GM06990 (cell line): Measurements from ENCODE around the gene PGLYRP1.

Source experiments
- DNase-seq: peaks from one replicate; pipeline ENCODE4 v3.0.0-alpha.2; 2011; ENCODE audit not compliant: insufficient read length; ENCODE audit errors: extremely low read depth
- H3K27me3 ChIP-seq: replicated peaks from 2 replicates; pipeline ENCODE4 v1.6.0; 2011; ENCODE audit warnings: low read length; ENCODE audit not compliant: control insufficient read depth, insufficient read depth
- H3K36me3 ChIP-seq: 2 replicates; pipeline ENCODE4 v1.5.1; 2011; ENCODE audit warnings: low read length; ENCODE audit not compliant: control insufficient read depth, insufficient read depth
- H3K4me3 ChIP-seq: replicated peaks from 2 replicates; pipeline ENCODE4 v1.5.1; 2011; ENCODE audit warnings: low read depth, mild to moderate bottlenecking, control low read depth, low read length
- CTCF ChIP-seq: IDR thresholded peaks from 2 replicates; pipeline ENCODE4 v1.5.1; 2011; ENCODE audit warnings: low read length, control low read depth, mild to moderate bottlenecking, inconsistent platforms; ENCODE audit not compliant: insufficient read depth, poor library complexity, severe bottlenecking

PGLYRP1 gene

GRCh38 chr19:46065486-46066071 lies 42.7 kb upstream of the PGLYRP1 start:
- Histone ChIP-seq H3K36me3 (no peaks in the 10 kb centered on the region), H3K27me3 (peaks cover 2% of the 10 kb centered on the region), H3K4me3 (no peak overlapping the region)
- no peak for DNase-seq
- TF ChIP-seq CTCF: no peak

GRCh38 chr19:46063201-46063600 lies 40.3 kb upstream of the PGLYRP1 start:
- H3K27me3 ChIP-seq: no peaks in the 10 kb centered on the region

GRCh38 chr19:46060012-46060411 lies 37.2 kb upstream of the PGLYRP1 start:
- Histone ChIP-seq H3K36me3 (no peaks in the 10 kb centered on the region), H3K4me3 (no peak overlapping the region), H3K27me3 (no peaks in the 10 kb centered on the region)
- TF ChIP-seq CTCF: no peak
- no peak for DNase-seq

More at GRCh38 chr19:46063201-46063600, 40.3 kb upstream of the PGLYRP1 start:
- Histone ChIP-seq H3K36me3 (no peaks in the 10 kb centered on the region), H3K4me3 (no peak overlapping the region)
- no peak for TF ChIP-seq CTCF
- DNase-seq: no peak

GRCh38 chr19:46058778-46059177 lies 35.9 kb upstream of the PGLYRP1 start:
- Histone ChIP-seq H3K27me3 (no peaks in the 10 kb centered on the region), H3K36me3 (no peaks in the 10 kb centered on the region), H3K4me3 (no peak overlapping the region)
- no peak for TF ChIP-seq CTCF
- no peak for DNase-seq

- H3K27me3 ChIP-seq: no peaks in the 10 kb centered on the region
Measured at GRCh38 chr19:46056536-46056935, 33.7 kb upstream of the PGLYRP1 start.

More at GRCh38 chr19:46056536-46056935, 33.7 kb upstream of the PGLYRP1 start:
- Histone ChIP-seq H3K4me3 (no peak overlapping the region), H3K36me3 (no peaks in the 10 kb centered on the region)
- TF ChIP-seq CTCF: no peak
- no peak for DNase-seq
